HG03439 (cell line): ENCODE data around the gene MXD1.
"Not testable (repeated sequence)": the region's sequence is repeated elsewhere in the genome, so short reads cannot be mapped to it uniquely, and the experiment has no call there.

Experiments
- ATAC-seq: cut with Tn5 transposase; IDR thresholded peaks from one replicate; pipeline ENCODE4 v1.9.1; 2021; ENCODE audit warnings: mild to moderate bottlenecking, moderate library complexity; ENCODE audit not compliant: unreplicated experiment

MXD1 gene

DNA sequence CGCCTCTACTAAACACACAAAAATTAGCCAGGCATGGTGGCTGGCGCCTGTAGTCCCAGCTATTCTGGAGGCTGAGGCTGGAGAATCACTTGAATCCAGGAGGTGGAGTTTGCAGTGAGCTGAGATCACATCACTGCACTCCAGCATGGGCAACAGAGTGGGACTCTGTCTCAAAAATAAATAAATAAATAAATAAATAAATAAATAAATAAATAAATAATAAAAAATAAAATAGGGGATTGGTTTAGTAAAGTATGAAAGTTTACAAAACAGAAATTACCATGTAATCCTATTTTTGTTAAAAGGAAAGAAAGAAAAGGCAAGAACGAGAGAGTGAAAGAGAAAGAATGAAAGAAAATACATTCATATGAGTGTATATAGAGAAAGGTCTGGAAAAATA is 35.8 kb downstream of the MXD1 start:
- not testable (repeated sequence) for ATAC-seq

DNA sequence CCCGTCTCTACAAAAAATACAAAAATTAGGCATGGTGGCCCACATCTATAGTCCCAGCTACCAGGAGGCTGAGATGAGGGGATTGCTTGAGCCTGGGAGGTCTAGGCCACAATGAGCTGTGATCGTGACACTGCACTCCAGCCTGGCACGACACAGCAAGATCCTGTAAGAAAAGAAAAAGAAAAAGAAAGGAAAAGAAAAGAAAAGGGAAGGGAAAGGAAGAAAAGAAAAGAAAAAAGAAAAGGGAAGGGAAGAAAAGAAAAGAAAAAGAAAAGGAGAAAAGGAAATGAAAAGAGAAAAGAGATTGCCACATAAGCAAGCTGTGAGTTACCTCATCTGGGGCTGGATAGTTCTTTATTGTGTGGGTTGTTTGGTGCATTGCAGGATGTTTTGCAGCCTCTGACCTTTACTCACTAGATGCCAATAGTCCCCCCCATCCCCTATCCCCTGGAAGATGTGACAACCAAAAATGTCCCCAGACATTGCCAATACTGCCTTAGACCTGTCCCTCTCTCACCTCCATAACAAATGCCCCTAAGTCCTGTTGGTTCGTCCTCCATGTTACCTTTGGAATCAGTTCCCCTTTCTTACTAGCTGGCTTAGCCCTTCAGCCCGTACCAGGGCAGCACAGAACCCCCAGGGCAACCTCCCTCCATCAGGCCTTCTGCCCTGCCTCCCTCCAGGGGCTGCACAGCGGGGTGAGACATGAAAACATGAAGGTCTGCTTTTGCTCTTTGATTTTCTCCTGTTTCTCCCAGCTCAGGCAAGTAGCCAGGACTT is 37.6 kb downstream of the MXD1 start:
- ATAC-seq = no peak

DNA sequence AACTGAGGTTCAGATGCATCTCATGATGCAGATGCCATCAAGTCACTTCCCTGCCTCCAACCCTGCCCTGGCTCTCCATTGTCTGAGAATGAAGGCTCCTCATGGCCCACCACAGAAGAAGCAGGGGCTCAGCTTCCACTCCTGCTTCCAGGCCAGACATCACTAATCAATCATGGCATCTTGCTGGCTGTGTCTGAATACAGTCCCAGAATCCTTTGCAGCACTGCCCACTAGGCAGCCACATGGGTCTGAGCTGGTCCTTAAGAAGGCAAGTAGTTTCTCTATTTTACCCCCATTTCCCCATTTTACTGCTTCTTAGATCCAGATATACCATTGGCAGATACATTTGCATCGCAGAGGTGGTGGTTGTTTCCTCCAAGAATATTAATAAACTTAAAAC is 39.2 kb downstream of the MXD1 start:
- no peak for ATAC-seq

DNA sequence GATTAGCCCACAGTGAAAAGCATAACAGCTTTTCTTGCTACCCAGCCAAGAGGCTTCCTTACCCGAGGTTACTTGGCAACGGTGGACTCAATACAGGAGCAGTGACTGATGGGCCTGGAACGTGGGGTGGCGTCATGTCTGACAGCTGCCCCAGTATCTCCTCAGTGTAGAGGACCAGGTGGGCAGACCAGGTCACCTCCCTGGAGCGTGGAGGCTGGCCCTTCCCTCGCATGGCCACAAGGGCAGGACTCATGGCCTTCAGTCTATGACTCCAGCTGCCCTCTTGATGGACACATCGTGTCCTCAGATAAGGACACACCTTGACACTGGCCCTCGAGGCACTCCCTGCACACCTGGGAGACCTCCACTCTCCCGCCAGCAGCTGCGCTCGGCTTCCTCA is 40.1 kb downstream of the MXD1 start:
- no peak for ATAC-seq

DNA sequence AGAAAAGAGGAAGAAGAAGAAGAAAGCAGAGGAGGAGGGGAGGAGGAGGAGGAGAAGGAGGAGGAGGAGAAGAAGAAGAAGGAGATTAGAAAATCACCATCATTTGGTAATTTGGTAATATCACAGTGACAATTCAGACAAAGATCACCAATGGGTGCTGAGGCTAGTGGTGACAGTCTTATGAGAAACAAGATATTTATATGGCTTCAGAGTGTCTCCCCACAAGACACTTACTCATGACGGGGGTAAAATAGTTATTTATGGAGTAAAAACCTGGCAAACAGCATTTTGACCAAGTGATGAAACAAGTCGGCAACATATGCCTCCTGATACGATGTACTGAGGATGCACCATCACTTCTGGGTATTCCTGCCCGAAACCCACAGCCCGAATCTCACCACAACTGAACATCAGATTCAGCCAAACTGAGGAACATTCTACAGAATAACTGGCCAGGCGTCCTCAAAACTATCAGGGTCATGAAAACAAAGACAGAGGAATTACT is 41.6 kb downstream of the MXD1 start:
- no peak for ATAC-seq

DNA sequence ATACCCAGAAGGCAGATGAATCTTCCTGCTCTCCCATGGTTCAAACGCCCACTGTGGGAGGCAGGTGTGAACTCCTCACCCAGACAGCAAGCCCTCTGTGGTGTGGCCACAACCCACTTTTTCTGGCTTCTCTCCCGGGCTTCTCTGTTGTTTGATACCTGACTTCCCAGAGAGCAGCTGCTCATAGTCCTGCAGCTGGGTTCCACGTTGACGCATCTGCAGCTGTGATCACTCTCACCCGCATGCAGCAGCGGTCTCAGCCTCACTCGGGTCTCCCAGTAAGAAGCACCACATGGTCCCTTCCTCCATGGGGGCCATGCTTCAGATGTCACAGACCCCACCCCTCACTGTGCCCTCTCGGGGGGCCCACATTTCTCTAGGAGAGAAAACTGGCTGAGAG is 43.1 kb downstream of the MXD1 start:
- no peak for ATAC-seq

DNA sequence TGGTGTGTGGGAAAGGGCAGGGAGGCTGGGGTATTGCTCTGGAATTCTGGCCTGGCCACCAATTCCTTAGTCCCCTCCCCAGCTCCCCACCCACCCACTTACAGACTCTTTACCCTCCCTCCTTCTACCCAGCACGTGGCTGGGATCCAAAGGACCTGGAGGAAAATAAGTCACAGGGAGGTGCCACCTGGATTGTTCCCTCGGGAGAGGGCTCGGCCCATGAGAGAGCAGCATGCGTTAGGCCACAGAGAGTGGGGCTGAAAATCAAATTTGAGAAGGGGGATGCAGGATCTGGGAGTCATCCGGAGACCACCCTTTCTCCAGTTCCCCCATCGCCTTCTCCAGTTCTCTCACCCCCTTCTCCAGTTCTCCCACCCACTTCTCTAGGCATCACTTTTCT is 43.6 kb downstream of the MXD1 start:
- no peak for ATAC-seq

DNA sequence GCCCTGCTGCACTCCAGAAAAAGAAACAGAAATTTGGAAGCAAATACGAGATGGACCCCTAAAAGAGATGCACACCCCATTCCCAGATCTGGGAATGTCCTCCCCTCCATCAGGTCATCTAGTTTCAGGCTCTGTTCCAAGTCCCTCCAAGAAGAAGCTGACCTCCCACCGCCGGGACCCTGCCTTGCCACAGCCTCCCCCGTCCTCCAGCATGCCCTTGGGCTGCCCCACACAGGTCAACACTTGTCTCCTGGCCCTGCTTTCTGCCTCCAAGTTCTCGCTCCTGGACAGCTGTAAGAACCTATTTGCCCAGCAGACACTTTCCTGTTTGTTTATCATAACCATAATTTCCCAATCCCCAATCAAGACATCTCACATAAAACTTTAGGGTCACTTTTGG is 44.5 kb downstream of the MXD1 start:
- ATAC-seq = no peak

DNA sequence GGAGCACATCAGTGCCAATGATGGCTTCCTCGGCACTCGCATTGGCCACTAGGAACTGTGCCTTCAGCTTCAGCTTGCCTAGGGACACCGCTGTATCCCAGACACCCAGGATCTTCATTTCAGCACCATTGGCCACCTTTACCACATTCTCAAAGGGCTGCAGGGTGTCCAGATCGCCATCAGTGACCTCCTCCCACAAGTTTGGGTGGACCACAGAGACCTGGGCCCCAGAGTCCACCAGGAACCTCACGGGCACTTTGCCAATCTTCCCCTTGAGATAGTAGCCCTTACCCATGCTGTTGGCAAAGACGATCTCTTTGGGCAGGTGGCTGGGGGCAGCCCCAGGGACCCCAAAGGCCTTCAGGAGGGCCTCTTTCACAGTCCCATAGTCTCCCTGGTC is 45.9 kb downstream of the MXD1 start:
- ATAC-seq = no peak

DNA sequence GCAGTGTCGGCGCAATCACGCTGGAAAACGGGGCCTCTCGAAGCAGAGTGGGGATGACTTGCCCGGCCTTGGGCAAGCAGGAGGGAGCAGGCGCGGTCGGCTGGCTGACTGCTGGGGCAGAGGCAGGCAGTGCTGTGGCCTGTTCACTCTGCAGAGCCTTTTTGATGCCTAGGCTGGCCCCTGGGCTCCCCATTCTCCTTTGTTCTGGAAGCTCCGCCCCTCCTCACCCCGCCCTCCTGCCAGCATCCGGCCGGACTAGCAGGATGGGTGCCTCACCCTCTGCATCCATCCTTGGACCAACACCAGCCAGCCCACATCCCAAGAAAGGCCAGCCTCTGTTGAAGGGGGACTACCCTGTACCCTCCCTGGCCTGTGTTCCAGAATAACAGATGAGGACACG is 46.6 kb downstream of the MXD1 start, which contains the start of gene ASPRV1:
TSS of gene ASPRV1 (minus strand) at position 136 of the 400 bp plus-strand sequence. CDS start 195 bp downstream, outside the sequence.
- ATAC-seq = no peak

DNA sequence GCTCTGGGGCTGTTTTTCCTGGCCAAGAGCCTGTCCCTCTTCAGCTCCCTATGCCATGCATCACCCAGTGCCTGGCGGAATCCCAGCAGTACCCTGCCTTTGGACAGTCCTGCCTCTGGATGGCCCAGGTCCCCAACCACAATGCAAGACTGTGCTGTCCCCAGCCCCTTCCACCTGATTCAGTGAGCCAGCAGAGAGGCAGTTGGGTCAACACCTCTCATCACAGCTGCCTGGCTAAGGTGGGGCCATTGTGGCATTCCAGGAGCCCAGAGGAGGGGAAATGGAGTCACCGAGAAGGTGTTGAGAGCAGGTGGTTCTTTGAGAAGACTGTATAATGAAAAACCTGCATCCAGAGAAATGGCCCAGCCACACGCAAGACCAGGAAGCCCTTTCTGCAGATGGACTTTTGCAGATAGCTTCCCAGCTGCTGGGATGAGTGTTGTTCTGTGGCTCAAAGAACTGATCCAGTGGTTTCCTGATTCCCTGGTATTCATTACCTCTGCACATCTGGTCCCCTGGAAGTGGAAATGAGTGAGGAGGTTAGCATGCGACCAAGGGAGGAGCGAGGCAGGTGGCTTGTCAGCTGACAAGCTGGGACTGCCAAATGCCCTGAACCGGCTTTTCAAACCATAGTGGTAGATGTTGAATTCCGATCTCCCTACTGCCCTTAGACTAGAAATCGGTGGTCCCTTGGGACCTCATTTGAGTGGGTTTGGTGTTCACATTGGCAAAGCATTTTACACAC is 48.2 kb downstream of the MXD1 start:
- ATAC-seq = no peak

DNA sequence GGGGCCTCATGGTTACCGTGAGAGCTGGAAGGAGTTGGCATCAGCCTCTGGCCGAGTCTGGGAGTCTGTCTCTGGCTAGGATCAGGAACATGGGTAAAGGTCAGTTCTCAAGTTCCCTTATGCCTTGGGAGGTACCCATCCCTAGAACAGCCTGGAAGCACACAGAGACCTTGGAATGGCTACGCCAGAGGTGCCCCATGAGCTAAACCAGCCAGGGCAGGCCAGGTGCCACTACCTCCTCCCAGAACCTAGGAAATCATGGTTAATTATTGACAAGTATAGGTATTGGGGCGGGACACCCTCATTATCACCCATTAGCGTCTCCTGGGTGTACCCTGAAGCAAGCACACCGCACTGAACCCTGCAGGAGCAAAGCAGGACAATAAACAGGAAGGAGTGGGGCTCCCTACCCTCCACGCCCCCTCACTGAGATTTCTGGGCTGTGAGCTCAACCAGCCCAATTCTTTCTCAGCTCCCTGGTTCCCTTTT is 49.5 kb downstream of the MXD1 start:
- ATAC-seq = no peak

DNA sequence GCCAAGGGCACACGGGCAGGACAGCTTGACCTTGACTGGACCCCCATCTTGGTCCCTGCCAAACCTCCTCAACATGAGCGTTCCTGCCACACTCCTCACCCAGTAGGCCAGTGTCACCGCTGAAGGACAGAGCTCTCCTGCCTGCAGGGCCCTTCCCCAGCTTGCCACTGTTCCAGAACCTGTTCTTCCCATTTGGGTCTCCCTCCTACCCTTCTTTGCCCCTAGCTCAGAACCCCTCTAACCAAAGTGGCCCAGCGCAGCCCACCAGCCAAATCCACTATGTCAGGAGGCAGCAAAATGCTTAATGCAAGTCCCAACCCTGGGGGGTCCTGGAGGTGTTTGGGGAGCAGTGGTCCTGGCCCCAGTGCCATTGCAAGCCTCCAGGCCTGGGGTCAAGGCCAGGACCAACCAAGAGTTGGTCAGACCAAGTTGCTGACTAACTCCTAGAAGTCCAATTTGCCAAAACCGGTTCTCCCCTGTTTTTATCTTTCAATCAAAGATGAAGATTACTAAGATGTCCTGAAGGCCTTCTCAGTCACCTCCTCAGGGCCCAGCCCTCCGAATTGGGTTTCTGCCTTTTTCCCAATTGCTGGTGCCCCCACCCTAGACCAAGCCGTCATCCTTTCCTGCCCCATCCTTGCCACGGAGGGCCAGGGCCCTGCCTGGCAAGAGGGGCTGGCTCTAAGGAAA is 51.0 kb downstream of the MXD1 start:
- ATAC-seq = no peak

DNA sequence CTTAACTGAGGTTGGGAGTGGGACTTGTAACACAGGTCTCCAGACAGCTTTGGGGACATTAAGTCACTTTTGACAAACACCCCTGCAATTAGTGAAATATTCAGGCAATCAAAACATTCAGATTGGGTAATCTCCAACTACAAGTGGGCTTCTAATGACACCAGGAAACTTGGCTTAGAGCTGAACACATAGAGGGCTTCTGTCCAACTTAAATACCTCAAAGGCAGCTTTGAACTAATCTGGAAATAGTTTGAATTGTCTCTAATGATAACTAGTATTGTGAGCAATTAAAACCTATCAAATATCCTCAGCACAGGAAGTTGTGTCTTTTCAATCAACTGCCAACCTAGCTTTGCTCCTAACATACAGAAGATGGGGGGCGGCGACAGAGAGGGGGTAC is 51.6 kb downstream of the MXD1 start:
- no peak for ATAC-seq

DNA sequence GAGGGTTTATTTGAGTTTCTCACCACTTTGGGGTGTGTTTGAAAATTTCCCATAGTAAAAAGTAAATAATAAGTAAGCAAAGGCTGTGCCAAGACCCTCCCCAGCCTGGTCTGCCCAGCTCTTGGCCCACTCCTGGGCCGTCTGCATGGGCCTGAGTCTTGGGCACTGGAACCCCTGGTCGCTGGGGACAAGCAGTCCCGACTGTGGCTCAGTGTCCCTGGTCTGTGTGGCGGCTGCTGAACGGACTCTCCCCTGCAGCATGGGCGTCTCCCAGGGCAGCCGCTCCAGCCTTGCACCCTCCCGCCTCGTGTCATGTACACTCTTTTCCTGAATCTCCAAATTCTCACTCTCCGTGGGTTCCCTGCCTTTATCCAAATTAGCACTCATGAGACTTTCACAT is 53.7 kb downstream of the MXD1 start:
- ATAC-seq = no peak

DNA sequence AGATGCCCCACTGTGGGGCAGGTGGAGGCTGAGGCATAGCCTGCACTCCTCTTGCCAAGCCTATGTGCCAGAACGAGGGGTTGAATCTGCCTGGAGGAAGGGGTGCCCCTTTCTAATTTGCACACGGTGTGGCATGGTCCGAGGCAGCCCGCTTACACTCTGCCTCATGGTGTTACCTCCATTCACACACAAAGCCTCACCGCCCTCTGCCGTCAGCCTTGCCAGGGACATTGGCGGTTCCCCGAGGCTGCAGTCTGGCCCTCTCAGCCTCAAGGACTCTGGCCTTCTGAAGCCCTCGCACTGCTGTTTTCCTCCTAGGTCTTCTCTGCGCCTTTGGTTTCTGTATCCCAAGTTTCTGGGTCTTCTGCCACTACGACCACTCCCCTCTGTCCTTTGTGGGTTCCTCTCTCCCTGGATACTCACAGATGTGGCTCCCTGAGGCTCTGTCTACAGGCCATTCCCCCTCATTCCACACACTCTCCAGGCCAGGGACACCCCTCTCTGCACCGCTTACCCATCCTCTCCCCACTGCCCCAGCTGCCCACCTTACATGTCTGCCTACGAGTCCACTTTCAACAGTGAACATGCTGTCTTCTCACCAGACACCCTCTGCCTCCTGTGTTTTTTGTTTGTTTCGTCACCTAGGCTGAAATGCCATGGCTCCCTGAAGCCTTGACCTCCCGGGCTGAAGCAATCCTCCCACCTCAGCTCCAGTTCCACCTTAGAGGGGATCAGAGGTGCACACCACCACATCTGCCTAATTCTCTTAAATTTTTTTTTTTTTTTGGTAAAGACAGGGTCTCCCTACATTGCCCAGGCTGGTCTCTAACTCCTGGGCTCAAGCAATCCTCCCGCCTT is 54.4 kb downstream of the MXD1 start:
- no peak for ATAC-seq

DNA sequence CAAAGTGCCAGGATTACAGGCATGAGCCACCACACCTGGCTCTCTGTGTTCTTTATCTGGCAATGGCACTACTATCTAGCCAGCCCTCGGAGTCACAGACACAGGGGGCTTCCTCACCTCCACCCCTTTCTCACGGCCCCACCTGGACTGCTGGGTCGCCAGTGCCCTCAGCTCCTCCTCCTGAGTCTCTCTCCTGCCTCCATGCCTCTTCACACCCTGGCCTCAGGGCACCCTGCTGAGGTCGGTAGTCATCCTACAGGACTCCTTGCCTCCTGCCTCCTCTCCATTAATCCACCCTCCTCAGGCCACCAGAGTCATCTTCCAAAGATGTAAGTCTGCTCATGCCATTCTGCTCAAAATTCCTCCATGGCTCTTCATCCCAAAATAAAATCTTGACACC is 55.1 kb downstream of the MXD1 start:
- ATAC-seq = no peak

DNA sequence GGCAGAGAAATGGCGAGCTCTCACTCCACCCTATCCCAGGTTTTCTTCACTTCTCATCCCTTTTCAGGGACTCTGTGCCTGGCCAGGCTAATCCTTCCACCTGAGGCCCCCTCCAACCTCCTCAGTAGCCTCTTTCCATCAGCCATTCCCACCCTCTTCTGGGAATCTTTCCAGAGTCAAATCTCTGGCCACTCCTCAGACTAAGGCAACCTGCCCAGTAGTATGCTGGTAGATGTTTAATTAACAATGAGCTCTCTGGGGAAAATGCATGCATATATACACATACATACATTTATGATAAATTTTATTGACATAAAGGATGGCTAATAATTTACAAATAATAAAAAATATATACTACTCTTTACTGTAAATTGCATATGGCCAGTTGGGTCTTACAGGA is 57.9 kb downstream of the MXD1 start:
- no peak for ATAC-seq

DNA sequence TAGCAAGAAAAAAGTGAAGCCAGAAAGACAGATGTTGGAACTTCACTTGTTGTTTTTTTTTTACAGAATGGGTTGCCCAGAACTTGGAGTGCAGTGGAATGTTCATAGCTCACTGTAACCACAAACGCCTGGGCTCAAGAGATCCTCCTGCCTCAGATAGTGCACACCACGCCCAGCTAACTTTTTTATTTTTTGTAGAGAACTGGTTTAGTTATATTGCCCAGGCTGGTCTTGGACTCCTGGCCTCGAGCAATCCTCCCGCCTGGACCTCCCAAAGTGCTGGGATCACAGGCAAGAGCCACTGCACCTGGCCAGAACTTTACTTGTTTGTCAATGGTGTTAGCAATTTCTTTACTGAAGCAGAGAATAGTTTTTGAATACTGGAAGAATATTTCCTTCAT is 58.4 kb downstream of the MXD1 start:
- no peak for ATAC-seq

DNA sequence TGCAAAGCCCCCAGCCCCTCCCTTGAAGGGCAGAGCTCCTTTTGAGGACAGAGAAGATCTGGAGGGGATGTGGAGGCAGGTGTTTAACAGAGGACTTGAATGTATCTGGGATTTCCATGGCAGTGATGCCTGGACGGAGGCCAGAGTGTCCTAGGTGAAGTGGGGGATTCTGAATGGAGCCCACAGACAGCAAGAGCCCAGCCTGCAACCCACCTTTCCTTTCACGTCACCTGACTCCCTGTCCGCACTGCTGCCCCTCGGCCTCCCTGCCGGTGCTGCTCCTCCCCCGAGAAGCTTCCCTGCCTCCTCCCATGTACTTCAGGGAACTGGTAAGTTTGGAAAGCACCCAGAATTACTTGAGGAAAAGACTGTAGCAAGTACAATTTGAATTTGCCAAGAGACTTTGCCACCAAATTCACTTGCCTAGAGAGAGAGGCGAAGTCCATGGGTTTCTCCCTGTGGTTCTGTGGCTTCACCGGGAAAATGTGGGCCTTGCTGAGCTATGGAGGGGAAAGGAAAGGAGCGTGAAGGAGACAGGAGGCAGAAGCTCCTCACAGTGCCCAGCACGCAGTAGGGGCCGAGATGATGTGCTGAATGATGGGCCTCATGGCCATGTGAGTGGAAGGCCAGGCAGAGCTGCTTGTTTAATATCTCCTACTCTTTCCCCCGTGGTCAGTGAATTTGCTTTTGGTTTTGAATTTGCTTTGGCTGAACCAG is 60.4 kb downstream of the MXD1 start:
- ATAC-seq = no peak
